ENCODE measurements around the gene DOK5.
"Not testable (repeated sequence)": the region's sequence is repeated elsewhere in the genome, so short reads cannot be mapped to it uniquely, and the experiment has no call there.

Gene DOK5

DNA sequence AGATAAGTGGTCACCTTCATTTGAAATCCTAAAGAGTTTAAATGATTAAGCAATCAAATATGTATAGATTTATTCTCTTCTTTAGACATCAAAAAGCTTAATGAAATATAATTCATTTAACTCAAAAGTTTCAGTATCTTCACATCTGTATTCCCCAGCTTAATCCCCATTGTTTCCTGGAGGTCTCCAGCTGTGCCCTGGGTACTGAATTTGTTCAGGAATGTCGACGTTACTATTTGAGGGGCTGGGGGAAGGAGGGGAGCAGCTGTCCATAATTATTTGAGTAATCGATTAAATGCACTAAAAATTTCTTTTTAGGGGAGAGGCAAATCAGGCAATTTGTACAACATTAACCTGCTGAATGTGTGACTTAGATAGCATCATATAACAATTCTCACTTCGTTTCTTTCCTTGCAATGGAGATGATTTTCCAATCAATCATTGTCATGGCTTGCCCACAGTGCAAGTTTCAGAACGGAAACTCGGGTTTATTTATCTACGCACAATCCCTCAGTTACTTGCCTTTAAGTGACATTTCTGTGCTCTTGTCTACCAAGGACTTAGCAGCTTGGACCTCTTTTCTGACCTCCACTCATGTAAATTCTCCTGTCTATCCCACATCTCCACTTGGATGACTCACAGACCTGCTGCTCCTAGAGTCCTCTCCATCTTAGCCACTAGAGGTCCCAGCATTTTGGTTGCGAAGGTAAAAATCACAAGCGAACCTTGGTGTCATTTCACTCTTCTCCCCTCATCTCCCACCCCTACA is 3.9 kb downstream of the DOK5 start:
- H3K4me3 Mint-ChIP-seq, result no peak overlapping the region
- H3K27ac Mint-ChIP-seq, result no peak overlapping the region
- H3K4me1 Mint-ChIP-seq (ENCODE audit: low read depth), result peaks cover 21% of the 10 kb centered on the region
- no peaks in the 10 kb centered on the region for H3K36me3 Mint-ChIP-seq (ENCODE audit: low read depth)
- H3K9me3 Mint-ChIP-seq, result no peaks in the 10 kb centered on the region
- H3K27me3 Mint-ChIP-seq (ENCODE audit: low read depth), result peaks cover 32% of the 10 kb centered on the region

DNA sequence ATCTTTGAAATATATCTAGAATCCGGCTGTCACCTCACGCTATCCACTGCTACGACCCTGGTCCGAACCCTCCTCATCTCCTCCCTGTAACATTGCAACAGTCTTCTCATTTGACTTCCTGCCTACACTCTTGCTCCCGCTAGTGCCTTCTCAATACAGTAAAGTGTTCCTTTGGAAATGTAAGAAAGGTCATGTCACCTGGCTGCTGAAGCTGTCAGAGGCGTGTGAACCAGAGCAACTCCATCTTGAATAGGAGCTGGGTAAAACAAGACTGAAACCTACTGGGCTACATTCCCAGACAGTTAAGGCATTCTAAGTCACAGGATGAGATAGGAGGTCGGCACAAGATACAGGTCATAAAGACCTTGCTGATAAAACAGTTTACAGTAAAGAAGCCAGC is 4.5 kb downstream of the DOK5 start:
- H3K27me3 Mint-ChIP-seq (ENCODE audit: low read depth), result peaks cover 26% of the 10 kb centered on the region
- H3K4me1 Mint-ChIP-seq (ENCODE audit: low read depth), result peaks cover 17% of the 10 kb centered on the region
- H3K4me3 Mint-ChIP-seq; H3K9me3 Mint-ChIP-seq; H3K27ac Mint-ChIP-seq; H3K36me3 Mint-ChIP-seq (ENCODE audit: low read depth): not testable (repeated sequence)

DNA sequence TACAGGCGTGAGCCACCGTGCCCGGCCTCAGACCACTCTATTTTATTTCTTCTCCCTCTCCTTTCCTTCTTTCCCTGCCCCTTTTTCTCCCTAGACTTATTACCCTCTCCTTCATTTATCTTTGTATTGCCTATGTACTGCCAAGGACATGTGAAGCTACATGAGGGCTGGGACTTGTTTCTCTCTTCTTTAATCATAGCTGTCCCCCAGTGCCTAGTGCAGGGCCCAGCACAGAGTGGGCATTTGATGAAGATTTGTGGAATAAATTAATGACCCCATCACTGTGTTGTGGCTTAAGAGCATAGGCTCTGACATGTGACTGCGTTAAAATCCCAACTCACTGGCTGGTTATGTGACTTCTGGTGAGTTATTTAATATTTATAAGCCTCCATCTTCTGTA is 6.0 kb downstream of the DOK5 start:
- Mint-ChIP-seq H3K27ac (no peak overlapping the region), H3K4me3 (no peak overlapping the region), H3K4me1 (ENCODE audit: low read depth) (peaks cover 15% of the 10 kb centered on the region), H3K36me3 (ENCODE audit: low read depth) (no peaks in the 10 kb centered on the region), H3K9me3 (no peaks in the 10 kb centered on the region), H3K27me3 (ENCODE audit: low read depth) (peaks cover 15% of the 10 kb centered on the region)

DNA sequence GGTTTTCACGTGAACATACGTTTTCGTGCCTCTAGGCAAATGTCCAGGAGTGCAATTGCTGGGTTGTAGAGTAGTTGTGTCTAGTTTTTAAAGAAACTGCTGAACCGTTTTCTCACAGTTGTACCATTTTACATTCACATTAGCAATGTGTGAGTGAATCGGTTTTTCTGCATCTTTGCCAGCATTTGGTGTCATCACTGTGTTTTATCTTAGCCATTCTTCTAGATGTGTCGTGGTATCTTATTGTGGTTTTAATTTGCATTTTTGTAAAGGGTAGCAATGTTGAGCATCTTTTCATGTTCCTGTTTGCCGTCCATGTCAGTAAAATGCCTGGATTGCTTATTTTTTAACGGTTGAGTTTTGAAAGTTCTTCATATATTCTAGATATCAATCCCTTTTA is 10.2 kb downstream of the DOK5 start:
- Mint-ChIP-seq H3K27ac (no peak overlapping the region), H3K36me3 (ENCODE audit: low read depth) (no peaks in the 10 kb centered on the region), H3K9me3 (no peaks in the 10 kb centered on the region), H3K4me3 (no peak overlapping the region), H3K27me3 (ENCODE audit: low read depth) (no peaks in the 10 kb centered on the region), H3K4me1 (ENCODE audit: low read depth) (no peaks in the 10 kb centered on the region)

DNA sequence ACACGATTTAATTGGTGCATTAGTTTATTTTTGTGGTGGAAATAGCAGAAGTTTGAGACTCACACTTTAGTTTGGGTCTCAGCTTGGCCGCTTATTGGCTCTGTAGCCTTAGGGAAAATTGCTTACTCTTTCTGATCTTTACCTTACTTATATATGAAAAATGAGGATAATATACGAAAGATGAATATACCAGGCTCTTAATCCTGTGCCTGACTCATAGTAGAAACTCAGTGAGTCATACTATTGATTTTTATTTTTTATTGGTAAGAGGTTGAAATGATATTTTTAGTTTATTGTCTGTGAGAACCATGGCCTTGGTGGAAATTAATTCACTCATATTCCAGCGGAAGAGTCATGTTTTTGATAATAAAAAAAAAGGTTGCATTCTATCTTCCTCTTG is 11.2 kb downstream of the DOK5 start:
- H3K4me3 Mint-ChIP-seq, result no peak overlapping the region
- no peaks in the 10 kb centered on the region for H3K27me3 Mint-ChIP-seq (ENCODE audit: low read depth)
- no peaks in the 10 kb centered on the region for H3K9me3 Mint-ChIP-seq
- no peaks in the 10 kb centered on the region for H3K36me3 Mint-ChIP-seq (ENCODE audit: low read depth)
- H3K4me1 Mint-ChIP-seq (ENCODE audit: low read depth), result no peaks in the 10 kb centered on the region
- no peak overlapping the region for H3K27ac Mint-ChIP-seq

DNA sequence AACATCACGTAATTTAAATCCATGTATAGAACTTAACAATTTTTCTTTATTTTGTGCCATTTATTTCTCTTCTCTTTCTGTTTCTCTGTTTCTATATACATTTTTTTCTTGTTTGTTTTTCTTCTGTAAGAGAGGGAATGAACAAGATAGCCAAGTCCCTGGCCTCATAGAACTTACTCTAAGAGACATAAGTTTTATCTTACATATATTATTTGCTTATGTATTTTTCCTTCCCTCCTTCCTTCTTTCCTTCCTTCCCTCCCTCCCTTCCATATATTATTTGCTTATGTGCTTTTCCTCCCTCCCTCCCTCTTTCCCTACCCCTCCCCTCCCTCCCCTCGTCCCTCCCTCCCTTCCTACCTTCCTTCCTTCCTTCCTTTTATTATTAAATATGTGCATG is 13.0 kb downstream of the DOK5 start:
- H3K27ac Mint-ChIP-seq, result no peak overlapping the region
- H3K4me3 Mint-ChIP-seq, result no peak overlapping the region
- peaks cover 1% of the 10 kb centered on the region for H3K4me1 Mint-ChIP-seq (ENCODE audit: low read depth)
- H3K27me3 Mint-ChIP-seq (ENCODE audit: low read depth), result no peaks in the 10 kb centered on the region
- H3K9me3 Mint-ChIP-seq, result no peaks in the 10 kb centered on the region
- H3K36me3 Mint-ChIP-seq (ENCODE audit: low read depth), result no peaks in the 10 kb centered on the region

DNA sequence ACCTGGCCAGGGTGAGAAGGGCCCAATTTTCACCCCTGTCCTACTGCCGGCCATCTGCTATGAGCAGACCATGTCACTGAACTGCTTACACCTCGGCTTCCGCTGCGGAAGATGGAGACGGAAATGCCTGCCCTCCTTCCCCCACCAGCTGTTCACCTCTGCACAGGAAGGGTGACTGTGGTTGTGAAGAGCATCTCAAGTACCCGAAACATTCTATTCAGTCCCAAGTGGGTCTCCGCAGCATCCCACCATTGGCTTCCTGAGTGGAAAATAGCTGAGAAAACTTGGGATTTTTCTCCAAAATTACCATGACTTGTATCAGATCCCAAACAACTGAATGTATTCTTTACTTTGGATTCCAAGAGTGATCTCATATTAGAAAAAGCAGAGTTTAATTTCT is 16.1 kb downstream of the DOK5 start:
- H3K27ac Mint-ChIP-seq, result no peak overlapping the region
- no peaks in the 10 kb centered on the region for H3K36me3 Mint-ChIP-seq (ENCODE audit: low read depth)
- no peak overlapping the region for H3K4me3 Mint-ChIP-seq
- peaks cover 1% of the 10 kb centered on the region for H3K4me1 Mint-ChIP-seq (ENCODE audit: low read depth)
- H3K9me3 Mint-ChIP-seq, result no peaks in the 10 kb centered on the region
- no peaks in the 10 kb centered on the region for H3K27me3 Mint-ChIP-seq (ENCODE audit: low read depth)

DNA sequence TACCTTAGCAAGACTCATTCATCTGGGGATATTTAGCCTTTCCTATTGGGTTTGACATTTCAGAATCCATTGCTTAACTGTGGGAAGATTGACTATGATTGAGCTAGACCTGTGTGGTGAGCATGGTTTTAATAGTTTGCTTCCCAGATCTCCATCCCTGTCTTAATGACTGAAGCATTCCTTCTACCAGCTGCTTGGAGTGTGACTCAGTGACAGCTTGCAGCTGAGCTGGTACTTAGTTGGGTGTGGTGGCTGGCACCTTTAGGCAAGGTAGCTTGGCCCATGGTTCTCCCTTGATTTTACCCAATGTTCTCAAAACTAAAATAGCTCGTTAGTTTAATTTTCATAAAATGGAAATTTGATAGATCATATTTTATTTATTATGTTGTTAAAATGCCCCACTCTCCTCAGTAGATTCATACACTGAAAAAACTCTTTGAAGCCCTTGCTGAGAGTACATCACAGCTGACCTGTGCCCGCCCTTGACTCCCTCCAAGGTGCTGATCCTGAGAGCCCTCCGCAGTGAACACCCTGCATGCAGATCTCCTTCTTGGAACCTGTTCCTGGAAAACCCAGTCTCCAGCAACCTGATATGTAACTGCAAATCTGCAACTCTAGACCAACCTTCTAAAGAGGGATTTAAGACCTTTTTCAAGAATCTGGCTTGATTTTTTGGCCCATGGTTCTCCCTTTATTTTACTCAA is 19.1 kb downstream of the DOK5 start:
- H3K27ac Mint-ChIP-seq, result no peak overlapping the region
- H3K36me3 Mint-ChIP-seq (ENCODE audit: low read depth), result no peaks in the 10 kb centered on the region

DNA sequence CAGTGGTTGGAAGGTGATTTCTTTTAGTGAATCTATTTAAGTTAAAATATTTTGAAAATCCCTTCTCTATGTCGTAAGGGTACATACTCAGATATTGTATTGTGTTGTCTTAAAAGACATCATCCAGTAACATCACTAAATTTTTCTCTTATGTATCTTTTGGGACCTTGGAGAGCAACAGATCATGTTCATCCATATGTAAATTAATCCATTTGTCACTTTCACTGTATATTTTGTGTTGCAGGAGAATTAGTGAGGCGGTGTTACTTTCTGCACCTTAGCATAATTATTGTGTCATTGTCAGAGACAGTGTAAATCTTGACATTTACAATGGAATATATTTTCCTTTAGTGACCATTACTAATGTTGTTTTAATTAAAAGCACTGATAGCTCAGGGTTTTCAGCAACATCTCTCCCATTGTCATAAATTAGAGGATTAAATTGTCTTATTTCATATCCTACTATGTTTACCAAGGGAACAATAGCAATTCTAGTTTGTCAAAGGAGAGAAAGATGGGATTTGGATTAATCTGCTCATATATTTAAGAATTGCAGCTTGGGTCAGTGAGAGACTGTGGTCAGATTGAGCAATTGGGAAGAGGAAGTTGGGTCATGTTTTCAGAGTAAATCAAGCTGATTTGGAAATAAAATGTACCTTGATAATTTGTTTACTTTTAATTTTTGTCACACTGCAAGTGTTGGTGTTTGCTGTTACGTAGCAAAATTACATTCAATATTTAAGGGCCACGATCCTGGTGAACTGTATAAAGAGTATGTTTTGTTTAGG is 22.7 kb downstream of the DOK5 start:
- H3K4me3 Mint-ChIP-seq, result no peak overlapping the region
- no peaks in the 10 kb centered on the region for H3K27me3 Mint-ChIP-seq (ENCODE audit: low read depth)
- no peaks in the 10 kb centered on the region for H3K9me3 Mint-ChIP-seq
- H3K4me1 Mint-ChIP-seq (ENCODE audit: low read depth), result no peaks in the 10 kb centered on the region
- no peaks in the 10 kb centered on the region for H3K36me3 Mint-ChIP-seq (ENCODE audit: low read depth)
- H3K27ac Mint-ChIP-seq, result no peak overlapping the region

More for the DNA sequence above, 19.1 kb downstream of the DOK5 start:
- Mint-ChIP-seq H3K27me3 (ENCODE audit: low read depth) (no peaks in the 10 kb centered on the region), H3K9me3 (no peaks in the 10 kb centered on the region), H3K4me3 (no peak overlapping the region), H3K4me1 (ENCODE audit: low read depth) (peaks cover 1% of the 10 kb centered on the region)

DNA sequence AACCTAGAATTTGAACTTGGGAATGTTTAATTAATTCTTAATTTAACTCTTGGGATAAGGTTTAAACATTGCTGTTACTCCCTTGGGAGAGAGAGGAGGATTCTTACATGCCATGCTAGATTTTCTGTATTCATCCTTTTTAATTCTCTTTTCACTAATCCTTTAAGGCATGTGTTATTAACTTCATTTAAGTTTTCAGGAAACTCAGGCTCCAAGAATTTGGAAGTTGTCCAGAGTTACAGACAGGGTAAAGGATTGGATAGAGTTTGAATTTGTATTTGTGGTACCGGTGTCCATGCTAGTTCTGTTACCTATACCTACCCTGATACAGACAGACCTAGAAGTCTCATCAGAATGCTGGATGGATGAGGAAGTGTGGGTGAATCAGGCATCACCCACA is 23.7 kb downstream of the DOK5 start:
- H3K27me3 Mint-ChIP-seq (ENCODE audit: low read depth), result no peaks in the 10 kb centered on the region
- no peaks in the 10 kb centered on the region for H3K4me1 Mint-ChIP-seq (ENCODE audit: low read depth)
- H3K36me3 Mint-ChIP-seq (ENCODE audit: low read depth), result no peaks in the 10 kb centered on the region
- no peak overlapping the region for H3K27ac Mint-ChIP-seq
- no peaks in the 10 kb centered on the region for H3K9me3 Mint-ChIP-seq
- no peak overlapping the region for H3K4me3 Mint-ChIP-seq

DNA sequence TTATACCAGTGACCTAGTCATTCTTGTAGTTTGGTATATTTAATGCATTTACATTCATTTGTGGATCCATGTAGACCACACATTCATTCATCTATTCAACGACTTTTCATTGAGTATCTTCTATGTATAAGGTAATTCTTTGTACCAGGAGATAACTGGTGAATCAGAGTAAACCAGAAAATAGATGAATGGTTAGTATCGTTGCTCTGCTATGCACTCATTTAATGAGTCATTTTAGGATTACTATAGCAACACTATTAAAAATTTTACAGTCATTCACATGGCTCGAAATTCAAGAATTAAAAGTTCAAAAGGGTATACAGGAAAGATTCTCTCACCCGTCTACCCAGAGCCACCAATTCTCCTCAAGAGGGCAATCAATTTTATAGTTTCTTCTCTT is 26.8 kb downstream of the DOK5 start:
- no peaks in the 10 kb centered on the region for H3K9me3 Mint-ChIP-seq
- H3K4me1 Mint-ChIP-seq (ENCODE audit: low read depth), result no peaks in the 10 kb centered on the region
- H3K4me3 Mint-ChIP-seq, result no peak overlapping the region
- peaks cover 1% of the 10 kb centered on the region for H3K36me3 Mint-ChIP-seq (ENCODE audit: low read depth)
- no peak overlapping the region for H3K27ac Mint-ChIP-seq
- H3K27me3 Mint-ChIP-seq (ENCODE audit: low read depth), result no peaks in the 10 kb centered on the region

DNA sequence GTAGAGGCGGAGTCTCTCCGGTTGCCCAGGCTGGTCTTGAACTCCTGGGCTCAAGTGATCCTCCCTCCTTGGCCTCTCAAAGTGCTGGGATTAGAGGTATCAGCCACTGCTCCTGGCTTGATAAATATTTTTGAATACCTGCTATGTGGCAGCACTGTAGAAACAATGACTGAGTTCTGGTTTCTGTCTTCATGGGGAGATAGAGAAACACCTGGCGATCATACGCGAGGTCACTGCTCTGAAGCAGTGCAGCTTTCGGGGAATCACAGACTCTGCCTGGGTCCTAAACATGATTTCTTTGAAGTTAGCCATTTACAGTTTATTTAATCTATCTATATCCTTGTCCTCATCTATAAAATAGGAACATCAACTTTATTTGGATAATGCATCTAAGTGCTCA is 31.2 kb downstream of the DOK5 start:
- Mint-ChIP-seq H3K27me3 (ENCODE audit: low read depth) (no peaks in the 10 kb centered on the region), H3K4me1 (ENCODE audit: low read depth) (no peaks in the 10 kb centered on the region), H3K27ac (no peak overlapping the region), H3K36me3 (ENCODE audit: low read depth) (peaks cover 1% of the 10 kb centered on the region), H3K4me3 (no peak overlapping the region), H3K9me3 (peaks cover 4% of the 10 kb centered on the region)

DNA sequence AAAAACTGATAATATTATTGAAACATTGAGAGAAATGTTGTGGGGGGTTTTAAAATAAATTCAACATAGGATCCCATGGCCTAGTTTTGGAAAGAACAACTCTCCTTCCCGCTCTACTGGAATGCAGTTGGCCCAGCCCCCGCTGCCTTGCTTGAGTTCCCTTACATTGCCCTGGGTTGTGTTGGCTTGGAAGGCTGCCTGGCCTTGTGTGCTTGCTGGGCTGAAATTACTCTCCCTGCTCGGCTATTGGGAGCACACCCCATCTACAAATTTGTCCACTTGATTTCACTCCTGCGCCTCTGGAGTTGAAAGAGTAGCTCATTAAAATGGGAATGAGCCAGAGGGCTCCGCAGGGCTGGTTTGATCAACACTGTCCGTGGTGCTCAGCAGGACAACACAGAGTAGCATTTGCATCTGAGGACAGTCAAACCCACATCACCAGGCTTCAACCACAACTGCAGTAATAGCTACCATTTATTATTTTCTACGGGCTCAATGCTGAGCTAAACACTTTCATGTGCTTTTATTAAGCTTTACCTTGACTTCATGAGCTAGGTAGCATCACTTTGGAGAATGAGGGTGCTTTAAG is 35.2 kb downstream of the DOK5 start:
- no peak overlapping the region for H3K4me3 Mint-ChIP-seq
- H3K9me3 Mint-ChIP-seq, result peaks cover 8% of the 10 kb centered on the region
- H3K27ac Mint-ChIP-seq, result no peak overlapping the region
- no peaks in the 10 kb centered on the region for H3K27me3 Mint-ChIP-seq (ENCODE audit: low read depth)
- H3K36me3 Mint-ChIP-seq (ENCODE audit: low read depth), result no peaks in the 10 kb centered on the region
- H3K4me1 Mint-ChIP-seq (ENCODE audit: low read depth), result no peaks in the 10 kb centered on the region

DNA sequence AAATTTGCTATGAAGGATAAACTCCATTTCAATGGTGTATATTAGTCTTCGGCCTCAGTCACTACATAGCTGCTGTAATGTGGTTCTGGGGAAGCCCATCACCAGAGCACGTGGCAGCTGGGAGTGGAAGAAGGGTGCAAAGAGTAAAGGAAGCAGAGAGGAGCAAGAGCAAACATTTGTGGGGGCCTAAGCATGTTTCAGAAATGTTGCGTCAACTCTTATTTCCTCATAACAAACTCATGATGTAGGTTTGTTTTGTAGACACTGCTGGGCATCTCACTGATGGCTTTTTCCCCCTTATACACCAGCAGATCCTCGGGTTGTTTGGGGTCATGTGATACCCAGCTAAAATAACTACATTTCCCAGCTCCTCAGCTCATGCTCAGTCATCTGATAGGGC is 37.3 kb downstream of the DOK5 start:
- H3K9me3 Mint-ChIP-seq, result peaks cover 4% of the 10 kb centered on the region
- no peaks in the 10 kb centered on the region for H3K36me3 Mint-ChIP-seq (ENCODE audit: low read depth)
- no peak overlapping the region for H3K27ac Mint-ChIP-seq
- H3K27me3 Mint-ChIP-seq (ENCODE audit: low read depth), result no peaks in the 10 kb centered on the region
- no peaks in the 10 kb centered on the region for H3K4me1 Mint-ChIP-seq (ENCODE audit: low read depth)
- no peak overlapping the region for H3K4me3 Mint-ChIP-seq

Measured in T-helper 1 cell treated with Interleukin-12 subunit alpha and Interleukin-12 subunit beta and Interleukin-4 antibody, amounts not matched to agents 30 μg/mL and 1 μg/mL, for 36 hours (primary cell).